WTC11 (cell line): ENCODE results near the gene COG3. TPM values are rescaled to one million over a fixed set of nuclear protein-coding genes. Genes with fewer than 3 reads are reported as not detected.

Source experiments
- ATAC-seq: fragments of 200-7000 bp; cut with Tn5 transposase; 2 replicates; pipeline ENCODE4 v1.10.0; 2021; ENCODE audit warnings: mild to moderate bottlenecking, moderate library complexity
- CTCF ChIA-PET: fragments of 300-600 bp; sonication (Branson Sonifier 250); formaldehyde crosslinking; loops from one replicate; lab custom pipeline; 2021; ENCODE audit warnings: antibody characterized with exemption; lab: Charles Lee
- POLR2A ChIA-PET: fragments of 350-600 bp; sonication (Branson Sonifier 250); formaldehyde crosslinking; loops from one replicate; lab custom pipeline; 2021; ENCODE audit warnings: antibody characterized with exemption; lab: Charles Lee
- DNase-seq: peaks from one replicate; pipeline ENCODE4 v3.0.0; 2021; ENCODE audit warnings: low spot score
- H3K27ac Mint-ChIP-seq: 2 replicates; pipeline ENCODE4 v1.8.0; 2021; ENCODE audit warnings: mixed read lengths
- H3K27me3 Mint-ChIP-seq: 2 replicates; pipeline ENCODE4 v1.8.0; 2021; ENCODE audit warnings: low read depth, mild to moderate bottlenecking, moderate library complexity, mixed read lengths
- H3K36me3 Mint-ChIP-seq: 2 replicates; pipeline ENCODE4 v1.8.0; 2021; ENCODE audit warnings: mixed read lengths
- H3K4me1 Mint-ChIP-seq: 2 replicates; pipeline ENCODE4 v1.8.0; 2022; ENCODE audit warnings: mixed read lengths
- H3K4me3 Mint-ChIP-seq: 2 replicates; pipeline ENCODE4 v1.8.0; 2021; ENCODE audit warnings: mild to moderate bottlenecking, moderate library complexity, mixed read lengths
- H3K9me3 Mint-ChIP-seq: 2 replicates; pipeline ENCODE4 v1.8.0; 2021; ENCODE audit warnings: mixed read lengths
- ATF1 ChIP-seq: sonication (generic); formaldehyde crosslinking; IDR thresholded peaks from 2 replicates; pipeline ENCODE4 v1.8.1; 2023; ENCODE audit warnings: mild to moderate bottlenecking, moderate library complexity, missing genetic modification reagents
- CREM ChIP-seq: sonication (generic); formaldehyde crosslinking; IDR thresholded peaks from 2 replicates; pipeline ENCODE4 v1.8.1; 2022; ENCODE audit warnings: mild to moderate bottlenecking, missing genetic modification reagents, moderate library complexity
- EMX1 ChIP-seq: fragments of 250-450 bp; sonication (Bioruptor Pico); IDR thresholded peaks from 2 replicates; pipeline ENCODE4 v1.8.0; 2021; ENCODE audit warnings: mild to moderate bottlenecking
- ERG ChIP-seq: fragments of 250-450 bp; sonication (Bioruptor Pico); IDR thresholded peaks from 2 replicates; pipeline ENCODE4 v1.8.0; 2021; ENCODE audit warnings: mild to moderate bottlenecking
- ETV6 ChIP-seq: sonication (generic); formaldehyde crosslinking; IDR thresholded peaks from 2 replicates; pipeline ENCODE4 v1.8.1; 2022; ENCODE audit warnings: mild to moderate bottlenecking, missing genetic modification reagents
- HMGXB4 ChIP-seq: sonication (generic); formaldehyde crosslinking; IDR thresholded peaks from 2 replicates; pipeline ENCODE4 v1.8.1; 2023; ENCODE audit warnings: mild to moderate bottlenecking, moderate library complexity, missing genetic modification reagents
- IRF1 ChIP-seq: sonication (generic); formaldehyde crosslinking; IDR thresholded peaks from 2 replicates; pipeline ENCODE4 v1.8.0; 2023; ENCODE audit warnings: missing genetic modification reagents
- IRF2 ChIP-seq: sonication (generic); formaldehyde crosslinking; IDR thresholded peaks from 2 replicates; pipeline ENCODE4 v1.8.0; 2022; ENCODE audit warnings: low read depth, missing genetic modification reagents, borderline replicate concordance
- JAZF1 ChIP-seq: fragments of 250-450 bp; sonication (Bioruptor Pico); IDR thresholded peaks from 2 replicates; pipeline ENCODE4 v1.9.0; 2021; ENCODE audit warnings: moderate library complexity, mild to moderate bottlenecking, inconsistent platforms
- MAX ChIP-seq: sonication (generic); formaldehyde crosslinking; IDR thresholded peaks from 2 replicates; pipeline ENCODE4 v1.8.0; 2022; ENCODE audit warnings: mild to moderate bottlenecking, missing genetic modification reagents
- MLX ChIP-seq: sonication (generic); formaldehyde crosslinking; IDR thresholded peaks from 2 replicates; pipeline ENCODE4 v1.8.1; 2023; ENCODE audit warnings: mild to moderate bottlenecking, missing genetic modification reagents, moderate library complexity
- NFATC4 ChIP-seq: fragments of 250-450 bp; sonication (Bioruptor Pico); IDR thresholded peaks from 2 replicates; pipeline ENCODE4 v1.9.0; 2021; ENCODE audit warnings: mild to moderate bottlenecking
- SOX15 ChIP-seq: fragments of 250-450 bp; sonication (Bioruptor Pico); IDR thresholded peaks from 2 replicates; pipeline ENCODE4 v1.9.0; 2021; ENCODE audit warnings: mild to moderate bottlenecking
- TCF7 ChIP-seq: sonication (generic); formaldehyde crosslinking; IDR thresholded peaks from 2 replicates; pipeline ENCODE4 v1.8.0; 2022; ENCODE audit warnings: mild to moderate bottlenecking, low read depth, missing genetic modification reagents, moderate library complexity
- TP53 ChIP-seq: sonication (generic); formaldehyde crosslinking; IDR thresholded peaks from 2 replicates; pipeline ENCODE4 v1.8.1; 2023; ENCODE audit warnings: mild to moderate bottlenecking, missing genetic modification reagents
- ZNF138 ChIP-seq: sonication (generic); formaldehyde crosslinking; conservative IDR thresholded peaks from 2 replicates; pipeline ENCODE4 v1.8.1; 2022; ENCODE audit warnings: mild to moderate bottlenecking, moderate library complexity, missing genetic modification reagents
- ZNF232 ChIP-seq: sonication (generic); formaldehyde crosslinking; IDR thresholded peaks from 2 replicates; pipeline ENCODE4 v1.8.0; 2022; ENCODE audit warnings: mild to moderate bottlenecking, missing genetic modification reagents
- ZNF281 ChIP-seq: sonication (generic); formaldehyde crosslinking; IDR thresholded peaks from 2 replicates; pipeline ENCODE4 v1.8.0; 2023; ENCODE audit warnings: mild to moderate bottlenecking, missing genetic modification reagents
- ZNF317 ChIP-seq: sonication (generic); formaldehyde crosslinking; IDR thresholded peaks from 2 replicates; pipeline ENCODE4 v1.8.1; 2023; ENCODE audit warnings: low read depth, mild to moderate bottlenecking, moderate library complexity, missing genetic modification reagents, borderline replicate concordance
- ZNF416 ChIP-seq: fragments of 250-450 bp; sonication (Bioruptor Pico); IDR thresholded peaks from 2 replicates; pipeline ENCODE4 v1.9.0; 2021; ENCODE audit warnings: mild to moderate bottlenecking, inconsistent platforms
- ZNF425 ChIP-seq: fragments of 250-450 bp; sonication (Bioruptor Pico); conservative IDR thresholded peaks from 2 replicates; pipeline ENCODE4 v1.9.0; 2021; ENCODE audit warnings: mild to moderate bottlenecking
- ZNF671 ChIP-seq: fragments of 250-450 bp; sonication (Bioruptor Pico); IDR thresholded peaks from 2 replicates; pipeline ENCODE4 v1.8.0; 2021; ENCODE audit warnings: mild to moderate bottlenecking
- total RNA-seq: library from RNA; stranded (reverse); gene quantifications from 3 replicates; pipeline ENCODE4 v1.2.3, GENCODE V29; 2021
- TF ChIP-seq, protein P1 (sequence below): sonication (generic); formaldehyde crosslinking; IDR thresholded peaks from 2 replicates; pipeline ENCODE4 v1.8.1; 2023; ENCODE audit warnings: mild to moderate bottlenecking, missing genetic modification reagents

Gene COG3
- total RNA-seq, 1 experiment from 2014 or later, result 21.6 TPM

DNA sequence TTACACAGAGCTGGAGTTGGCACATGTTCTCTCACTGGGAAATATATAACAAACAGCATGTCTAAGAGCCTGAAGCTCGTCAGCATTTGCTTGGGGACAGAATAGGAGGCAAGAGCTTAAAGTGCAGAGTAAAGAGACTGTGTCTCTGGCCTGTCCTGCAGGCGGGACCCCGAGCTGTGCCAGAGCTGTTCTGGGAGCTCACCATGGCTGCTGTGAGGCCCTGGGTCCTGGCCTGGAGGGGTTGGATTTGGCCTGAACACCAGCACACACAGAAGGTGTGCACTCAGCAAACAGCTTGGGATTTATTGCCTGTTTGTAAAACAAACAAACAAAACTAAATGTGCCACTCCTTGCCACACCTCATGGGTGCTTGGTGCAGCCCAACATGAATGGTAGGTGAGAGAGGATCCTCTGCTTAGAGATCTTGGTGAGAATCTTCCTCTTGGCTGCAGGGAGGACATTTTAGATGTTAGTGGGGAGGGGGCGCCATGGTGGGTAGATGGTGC lies 89.9 kb downstream of the COG3 start (continued):
- TF ChIP-seq IRF1 (no peak), IRF2 (CRISPR knock-in tag) (no peak), ZNF317 (no peak), TP53 (no peak)

GRCh38 chr13:45564133-45564776 lies 99.5 kb downstream of the COG3 start:
- TF ChIP-seq SOX15 (CRISPR knock-in tag) (no peak), ATF1 (no peak), ZNF425 (CRISPR knock-in tag) (no peak), ZNF281 (CRISPR knock-in tag) (no peak), ZNF671 (CRISPR knock-in tag) (no peak), HMGXB4 (no peak), ZNF232 (no peak), MAX (CRISPR knock-in tag) (no peak), ZNF317 (no peak), MLX (CRISPR knock-in tag) (no peak), TCF7 (no peak), EMX1 (no peak), NFATC4 (CRISPR knock-in tag) (no peak), ZNF416 (CRISPR knock-in tag) (no peak), ETV6 (CRISPR knock-in tag) (no peak), JAZF1 (CRISPR knock-in tag) (no peak), CREM (CRISPR knock-in tag) (no peak), ZNF138 (CRISPR knock-in tag) (no peak), ERG (CRISPR knock-in tag) (no peak)
- TF ChIP-seq, protein P1, sequence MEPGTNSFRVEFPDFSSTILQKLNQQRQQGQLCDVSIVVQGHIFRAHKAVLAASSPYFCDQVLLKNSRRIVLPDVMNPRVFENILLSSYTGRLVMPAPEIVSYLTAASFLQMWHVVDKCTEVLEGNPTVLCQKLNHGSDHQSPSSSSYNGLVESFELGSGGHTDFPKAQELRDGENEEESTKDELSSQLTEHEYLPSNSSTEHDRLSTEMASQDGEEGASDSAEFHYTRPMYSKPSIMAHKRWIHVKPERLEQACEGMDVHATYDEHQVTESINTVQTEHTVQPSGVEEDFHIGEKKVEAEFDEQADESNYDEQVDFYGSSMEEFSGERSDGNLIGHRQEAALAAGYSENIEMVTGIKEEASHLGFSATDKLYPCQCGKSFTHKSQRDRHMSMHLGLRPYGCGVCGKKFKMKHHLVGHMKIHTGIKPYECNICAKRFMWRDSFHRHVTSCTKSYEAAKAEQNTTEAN, result no peak
- TF ChIP-seq, all 79 proteins: peak for 0
- ChIA-PET POLR2A (no interaction called here), CTCF (no interaction called here)
- Mint-ChIP-seq H3K4me3 (no peak overlapping the region), H3K36me3 (peaks cover 18% of the 10 kb centered on the region), H3K9me3 (peaks cover 29% of the 10 kb centered on the region), H3K27ac (no peak overlapping the region), H3K27me3 (no peaks in the 10 kb centered on the region; the same call in 1 of the 2 replicates), H3K4me1 (peaks cover 9% of the 10 kb centered on the region)
- ATAC-seq (no peak), DNase-seq (no peak)
